Peyer's patch (tissue), 4 donors: Measurements from ENCODE around the gene NADK2.

Experiments used
- POLR2A ChIP-seq, 2 donors: fragments of 450-650 bp; IDR thresholded peaks; one replicate each; pipeline ENCODE4 v1.5.1; 2017; ENCODE audit warnings: antibody characterized with exemption in 2 of 2, mild to moderate bottlenecking in 2 of 2, moderate library complexity in 2 of 2
- TF ChIP-seq, protein P1 (sequence below), 6 experiments: fragments of 450-650 bp in 4 of 6; fragments of 200-600 bp in 2 of 6; sonication (generic) in 1 of 6; IDR thresholded peaks; one replicate each; pipeline ENCODE4 v1.5.1; 2017 to 2019; ENCODE audit warnings: antibody characterized with exemption in 6 of 6, mild to moderate bottlenecking in 3 of 6, moderate library complexity in 1 of 6

DNA sequence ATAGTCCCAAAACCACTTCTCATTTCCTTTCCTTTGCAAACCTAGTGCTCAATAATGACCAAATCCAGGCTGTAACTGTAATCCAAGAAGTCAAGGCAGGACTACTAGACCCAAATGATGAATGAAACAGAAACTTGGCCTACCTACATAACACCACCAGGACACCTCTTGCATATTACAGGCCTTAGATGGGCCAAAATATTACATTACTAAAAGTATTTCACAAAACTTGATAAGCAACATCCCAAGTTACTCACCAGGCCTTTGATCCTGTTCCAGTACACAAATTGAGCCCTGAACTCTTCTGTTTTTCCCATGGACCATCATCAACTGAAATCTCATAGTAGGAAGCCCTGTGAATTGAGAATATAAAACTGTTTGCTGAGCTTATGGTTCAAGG, 34.8 kb downstream of the NADK2 start:
- TF ChIP-seq, protein P1, sequence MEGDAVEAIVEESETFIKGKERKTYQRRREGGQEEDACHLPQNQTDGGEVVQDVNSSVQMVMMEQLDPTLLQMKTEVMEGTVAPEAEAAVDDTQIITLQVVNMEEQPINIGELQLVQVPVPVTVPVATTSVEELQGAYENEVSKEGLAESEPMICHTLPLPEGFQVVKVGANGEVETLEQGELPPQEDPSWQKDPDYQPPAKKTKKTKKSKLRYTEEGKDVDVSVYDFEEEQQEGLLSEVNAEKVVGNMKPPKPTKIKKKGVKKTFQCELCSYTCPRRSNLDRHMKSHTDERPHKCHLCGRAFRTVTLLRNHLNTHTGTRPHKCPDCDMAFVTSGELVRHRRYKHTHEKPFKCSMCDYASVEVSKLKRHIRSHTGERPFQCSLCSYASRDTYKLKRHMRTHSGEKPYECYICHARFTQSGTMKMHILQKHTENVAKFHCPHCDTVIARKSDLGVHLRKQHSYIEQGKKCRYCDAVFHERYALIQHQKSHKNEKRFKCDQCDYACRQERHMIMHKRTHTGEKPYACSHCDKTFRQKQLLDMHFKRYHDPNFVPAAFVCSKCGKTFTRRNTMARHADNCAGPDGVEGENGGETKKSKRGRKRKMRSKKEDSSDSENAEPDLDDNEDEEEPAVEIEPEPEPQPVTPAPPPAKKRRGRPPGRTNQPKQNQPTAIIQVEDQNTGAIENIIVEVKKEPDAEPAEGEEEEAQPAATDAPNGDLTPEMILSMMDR (IDR thresholded peaks at IDR 0.05) = no peak
- TF ChIP-seq POLR2A (IDR thresholded peaks at IDR 0.05) = no peak
